Fibroblast of lung (primary cell): ENCODE measurements around the gene PAQR5. TPM values are rescaled to one million over a fixed set of nuclear protein-coding genes. Genes with fewer than 3 reads are reported as not detected.

Experiments
- DNase-seq, 2 donors: peaks; one replicate each; pipeline versions ENCODE4 v3.0.0 to v3.0.0-alpha.2; 2010; ENCODE audit warnings: low read depth in 2 of 2
- H2AFZ ChIP-seq: 2 replicates; pipeline ENCODE4 v1.5.1; 2012; ENCODE audit warnings: low read length, control low read depth, inconsistent platforms
- H3K27ac ChIP-seq: 2 replicates; pipeline ENCODE4 v1.5.1; 2011; ENCODE audit warnings: low read length, control low read depth; ENCODE audit not compliant: insufficient read depth
- H3K27me3 ChIP-seq: 2 replicates; pipeline ENCODE4 v1.5.1; 2011; ENCODE audit warnings: mild to moderate bottlenecking, low read length; ENCODE audit not compliant: control insufficient read depth, insufficient read depth
- H3K36me3 ChIP-seq: 2 replicates; pipeline ENCODE4 v1.5.1; 2011; ENCODE audit warnings: low read length; ENCODE audit not compliant: control insufficient read depth, insufficient read depth
- H3K4me1 ChIP-seq: 2 replicates; pipeline ENCODE4 v1.5.1; 2011; ENCODE audit warnings: low read length; ENCODE audit not compliant: control insufficient read depth, insufficient read depth; ENCODE audit errors: extremely low read depth
- H3K4me2 ChIP-seq: 2 replicates; pipeline ENCODE4 v1.5.1; 2011; ENCODE audit warnings: low read length, control low read depth; ENCODE audit not compliant: insufficient read depth; ENCODE audit errors: extremely low read depth
- H3K4me3 ChIP-seq, 4 experiments: fragments of 200-600 bp in 1 of 4; sonication (generic) in 1 of 4; replicated peaks in 1 of 4; 2 replicates each; pipeline ENCODE4 v1.5.1; 2011 to 2016; ENCODE audit warnings: low read length in 4 of 4, low read depth in 3 of 4, mild to moderate bottlenecking in 3 of 4, control low read depth in 2 of 4, inconsistent platforms in 1 of 4, mixed read lengths in 1 of 4; ENCODE audit not compliant: insufficient read depth in 1 of 4; ENCODE audit errors: control extremely low read depth in 1 of 4
- H3K79me2 ChIP-seq: 2 replicates; pipeline ENCODE4 v1.5.1; 2012; ENCODE audit warnings: mild to moderate bottlenecking, low read length, inconsistent platforms; ENCODE audit not compliant: control insufficient read depth, insufficient read depth
- H3K9ac ChIP-seq: 2 replicates; pipeline ENCODE4 v1.5.1; 2011; ENCODE audit warnings: mild to moderate bottlenecking, low read length, control low read depth; ENCODE audit not compliant: insufficient read depth
- H3K9me3 ChIP-seq: 2 replicates; pipeline ENCODE4 v1.5.1; 2012; ENCODE audit warnings: low read depth, low read length; ENCODE audit not compliant: control insufficient read depth, insufficient read depth
- H4K20me1 ChIP-seq: 2 replicates; pipeline ENCODE4 v1.5.1; 2011; ENCODE audit warnings: low read length; ENCODE audit not compliant: control insufficient read depth, insufficient read depth; ENCODE audit errors: extremely low read depth
- CTCF ChIP-seq, 2 donors: IDR thresholded peaks in 1 of 2; conservative IDR thresholded peaks in 1 of 2; 1 replicate in 1 of 2; 2 replicates in 1 of 2; pipeline ENCODE4 v1.5.1; 2011 to 2012; ENCODE audit warnings: low read length in 2 of 2, control low read depth in 1 of 2, inconsistent platforms in 1 of 2, low read depth in 1 of 2, mild to moderate bottlenecking in 1 of 2
- EZH2 ChIP-seq: IDR thresholded peaks from 2 replicates; pipeline ENCODE4 v1.5.1; 2012; ENCODE audit warnings: low read length, control low read depth, mild to moderate bottlenecking; ENCODE audit errors: missing control alignments
- polyA plus RNA-seq, 2 donors: library from polyadenylated mRNA; depleted of rRNA in 1 of 2; stranded (reverse) in 1 of 2; unstranded in 1 of 2; fragments of >200 nt; gene quantifications; 2 replicates each; pipeline ENCODE4 v1.2.1, GENCODE V29; 2011 to 2012; ENCODE audit warnings: missing spikeins in 1 of 2
- total RNA-seq: library from RNA; depleted of rRNA; stranded (reverse); fragments of >200 nt; gene quantifications from 2 replicates; pipeline ENCODE4 v1.2.1, GENCODE V29; 2014

PAQR5 gene
- total and polyA plus RNA-seq, 2 donors (not counting 1 experiment from before 2014, with no cell fraction given), result 6.0 to 16.2 TPM

- Histone ChIP-seq H3K4me2 (no peak overlapping the region), H3K4me3 (no peak overlapping the region), H3K27ac (no peak overlapping the region), H3K79me2 (peaks cover 18% of the 10 kb centered on the region), H3K4me1 (no peaks in the 10 kb centered on the region), H3K9ac (no peak overlapping the region), H2AFZ (no peak overlapping the region), H4K20me1 (no peaks in the 10 kb centered on the region), H3K27me3 (no peaks in the 10 kb centered on the region), H3K9me3 (no peaks in the 10 kb centered on the region), H3K36me3 (peaks cover 6% of the 10 kb centered on the region)
- TF ChIP-seq CTCF (conservative IDR thresholded peaks at IDR 0.05 in 1 of 2, IDR thresholded peaks at IDR 0.05 in 1 of 2; ENCODE audit: low read depth in 1 of 2, low read length in 2 of 2) (no peak), EZH2 (no peak)
- DNase-seq, result peak in 1 of 2 donors; percentile 36
Observed at GRCh38 chr15:69424748-69425413, 126.2 kb downstream of the PAQR5 start.

- H3K36me3 ChIP-seq, result peaks cover 12% of the 10 kb centered on the region
- H3K4me1 ChIP-seq, result no peaks in the 10 kb centered on the region
Observed at GRCh38 chr15:69433831-69434230, 135.1 kb downstream of the PAQR5 start.

DNA sequence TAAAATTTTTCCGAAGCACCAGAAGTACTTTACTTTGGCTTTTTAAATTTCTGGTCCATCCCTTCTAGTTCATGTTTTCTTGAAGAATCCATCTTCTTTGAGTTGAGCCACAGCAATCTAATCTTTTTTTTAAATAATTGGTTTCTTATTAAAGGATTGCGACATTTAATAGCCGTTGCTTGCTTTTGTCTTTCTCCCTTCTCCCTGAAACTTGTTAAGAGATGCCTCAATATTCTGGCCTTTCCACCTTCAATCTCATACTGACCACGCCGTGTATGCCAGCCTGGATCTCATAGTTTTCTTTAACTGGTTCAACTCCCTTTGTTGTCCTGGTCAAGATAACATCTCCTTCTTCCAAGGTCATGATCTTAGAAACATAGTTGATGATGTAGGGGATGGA, 135.5 kb downstream of the PAQR5 start:
- Histone ChIP-seq H2AFZ (no peak overlapping the region), H3K4me2 (no peak overlapping the region), H3K79me2 (peaks cover 10% of the 10 kb centered on the region), H3K9me3 (no peaks in the 10 kb centered on the region), H3K27ac (no peak overlapping the region), H3K4me1 (no peaks in the 10 kb centered on the region), H3K27me3 (no peaks in the 10 kb centered on the region), H4K20me1 (no peaks in the 10 kb centered on the region), H3K9ac (no peak overlapping the region), H3K36me3 (peaks cover 13% of the 10 kb centered on the region), H3K4me3 (no peak overlapping the region)
- TF ChIP-seq CTCF (conservative IDR thresholded peaks at IDR 0.05 in 1 of 2, IDR thresholded peaks at IDR 0.05 in 1 of 2; ENCODE audit: low read depth in 1 of 2, low read length in 2 of 2), result no peak
- no peak for TF ChIP-seq EZH2
- DNase-seq, result no peak

More at GRCh38 chr15:69433831-69434230, 135.1 kb downstream of the PAQR5 start:
- Histone ChIP-seq H4K20me1 (no peaks in the 10 kb centered on the region), H3K4me3 (no peak overlapping the region), H3K9ac (no peak overlapping the region), H3K4me2 (no peak overlapping the region), H3K27ac (no peak overlapping the region), H2AFZ (no peak overlapping the region), H3K79me2 (peaks cover 10% of the 10 kb centered on the region), H3K9me3 (no peaks in the 10 kb centered on the region), H3K27me3 (no peaks in the 10 kb centered on the region)
- TF ChIP-seq EZH2 (no peak), CTCF (conservative IDR thresholded peaks at IDR 0.05 in 1 of 2, IDR thresholded peaks at IDR 0.05 in 1 of 2; ENCODE audit: low read depth in 1 of 2, low read length in 2 of 2) (no peak)
- no peak for DNase-seq
